Retina (tissue), 1 donor: ENCODE measurements around the gene FAAP20.
A peak's percentile ranks its signal among the peaks of the same experiment; 100 is the strongest.

Experiments used
- DNase-seq: peaks from one replicate; pipeline ENCODE4 v3.0.0-alpha.2; 2016

The FAAP20 gene

DNA sequence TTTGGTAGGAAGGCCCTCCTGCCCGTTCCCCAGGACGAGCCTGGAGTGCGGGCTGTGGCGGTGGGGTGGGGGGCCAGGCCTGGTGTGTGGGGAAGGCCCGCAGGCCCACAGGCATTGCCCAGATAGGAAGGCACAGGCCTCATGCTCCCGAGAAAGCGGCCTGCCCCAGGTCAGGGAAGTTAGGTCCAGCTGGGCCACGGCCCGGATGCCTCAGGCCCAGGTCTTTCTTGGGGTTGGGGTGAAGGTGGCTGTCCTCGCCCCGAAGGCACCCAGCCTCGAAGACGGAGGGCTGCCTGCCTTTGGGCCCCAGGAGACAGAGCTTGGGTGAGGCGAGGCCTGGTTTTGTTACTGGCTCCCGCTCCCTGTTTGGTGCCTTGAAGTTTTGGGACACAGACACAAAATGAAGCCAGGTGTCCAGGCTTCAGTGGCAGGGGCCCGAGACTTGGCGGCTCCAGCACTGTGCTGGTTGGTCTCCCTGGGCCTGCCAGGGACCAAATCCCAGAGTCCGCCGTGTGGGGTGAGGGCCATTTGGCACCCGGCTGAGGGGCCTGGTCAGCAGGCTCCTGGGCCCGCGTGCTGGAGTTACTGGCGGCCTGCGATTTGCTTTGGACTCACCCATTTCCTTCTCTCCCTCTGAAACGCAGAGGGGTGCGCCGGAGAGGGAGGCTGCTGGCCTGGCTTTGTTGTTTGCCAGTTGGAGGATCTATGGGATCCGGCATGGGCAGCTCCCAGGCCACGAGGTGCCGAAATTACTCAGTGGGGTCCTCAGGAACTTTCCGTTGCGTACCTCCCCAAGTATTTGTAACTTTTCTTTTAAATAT lies 35.5 kb upstream of the FAAP20 start:
- DNase-seq, result peak; percentile 72

DNA sequence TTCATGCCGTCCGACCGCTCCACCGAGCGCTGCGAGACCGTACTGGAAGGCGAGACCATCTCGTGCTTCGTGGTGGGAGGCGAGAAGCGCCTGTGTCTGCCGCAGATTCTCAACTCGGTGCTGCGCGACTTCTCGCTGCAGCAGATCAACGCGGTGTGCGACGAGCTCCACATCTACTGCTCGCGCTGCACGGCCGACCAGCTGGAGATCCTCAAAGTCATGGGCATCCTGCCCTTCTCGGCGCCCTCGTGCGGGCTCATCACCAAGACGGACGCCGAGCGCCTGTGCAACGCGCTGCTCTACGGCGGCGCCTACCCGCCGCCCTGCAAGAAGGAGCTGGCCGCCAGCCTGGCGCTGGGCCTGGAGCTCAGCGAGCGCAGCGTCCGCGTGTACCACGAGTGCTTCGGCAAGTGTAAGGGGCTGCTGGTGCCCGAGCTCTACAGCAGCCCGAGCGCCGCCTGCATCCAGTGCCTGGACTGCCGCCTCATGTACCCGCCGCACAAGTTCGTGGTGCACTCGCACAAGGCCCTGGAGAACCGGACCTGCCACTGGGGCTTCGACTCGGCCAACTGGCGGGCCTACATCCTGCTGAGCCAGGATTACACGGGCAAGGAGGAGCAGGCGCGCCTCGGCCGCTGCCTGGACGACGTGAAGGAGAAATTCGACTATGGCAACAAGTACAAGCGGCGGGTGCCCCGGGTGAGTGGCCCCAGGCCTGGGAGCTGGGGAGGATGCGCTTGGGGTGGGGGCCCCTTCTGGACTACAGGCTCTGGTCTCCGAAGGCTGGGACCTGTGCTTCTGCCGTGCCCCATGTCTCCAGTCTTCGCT lies 34.7 kb upstream of the FAAP20 start:
- peak; percentile 85 for DNase-seq

DNA sequence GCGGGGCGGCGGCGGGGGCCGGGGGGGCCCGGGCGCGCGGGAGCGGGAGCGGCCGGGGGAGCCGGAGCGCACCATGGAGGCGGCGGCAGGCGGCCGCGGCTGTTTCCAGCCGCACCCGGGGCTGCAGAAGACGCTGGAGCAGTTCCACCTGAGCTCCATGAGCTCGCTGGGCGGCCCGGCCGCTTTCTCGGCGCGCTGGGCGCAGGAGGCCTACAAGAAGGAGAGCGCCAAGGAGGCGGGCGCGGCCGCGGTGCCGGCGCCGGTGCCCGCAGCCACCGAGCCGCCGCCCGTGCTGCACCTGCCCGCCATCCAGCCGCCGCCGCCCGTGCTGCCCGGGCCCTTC lies 34.1 kb upstream of the FAAP20 start:
- no peak for DNase-seq

DNA sequence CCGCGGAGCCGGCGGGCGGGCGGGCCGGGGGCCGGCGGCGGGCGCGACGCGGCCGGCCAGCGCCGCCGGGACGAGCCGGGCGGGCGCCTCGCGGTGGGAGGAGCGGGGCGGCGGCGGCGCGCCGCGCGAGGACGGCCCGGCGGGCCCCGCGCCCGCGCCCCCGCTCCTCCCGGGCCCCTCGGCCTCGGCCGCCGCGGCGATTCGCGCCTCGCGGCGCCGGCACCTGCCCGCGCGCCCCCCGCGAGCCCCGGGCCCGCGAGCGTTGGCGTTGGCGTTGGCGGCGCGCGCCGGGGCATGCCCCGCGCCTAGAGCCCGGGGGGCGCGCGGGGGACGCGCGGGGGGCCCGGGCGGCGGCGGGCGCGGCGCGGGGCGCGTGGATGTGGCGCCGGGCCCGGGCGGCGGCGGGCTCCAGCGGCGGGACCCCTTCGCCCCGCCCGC lies 33.6 kb upstream of the FAAP20 start, which contains the start of gene SKI:
Gene SKI (plus strand): TSS at position 163 of the 438 bp plus-strand sequence. CDS start 448 bp downstream, outside the sequence.
- DNase-seq, result no peak

DNA sequence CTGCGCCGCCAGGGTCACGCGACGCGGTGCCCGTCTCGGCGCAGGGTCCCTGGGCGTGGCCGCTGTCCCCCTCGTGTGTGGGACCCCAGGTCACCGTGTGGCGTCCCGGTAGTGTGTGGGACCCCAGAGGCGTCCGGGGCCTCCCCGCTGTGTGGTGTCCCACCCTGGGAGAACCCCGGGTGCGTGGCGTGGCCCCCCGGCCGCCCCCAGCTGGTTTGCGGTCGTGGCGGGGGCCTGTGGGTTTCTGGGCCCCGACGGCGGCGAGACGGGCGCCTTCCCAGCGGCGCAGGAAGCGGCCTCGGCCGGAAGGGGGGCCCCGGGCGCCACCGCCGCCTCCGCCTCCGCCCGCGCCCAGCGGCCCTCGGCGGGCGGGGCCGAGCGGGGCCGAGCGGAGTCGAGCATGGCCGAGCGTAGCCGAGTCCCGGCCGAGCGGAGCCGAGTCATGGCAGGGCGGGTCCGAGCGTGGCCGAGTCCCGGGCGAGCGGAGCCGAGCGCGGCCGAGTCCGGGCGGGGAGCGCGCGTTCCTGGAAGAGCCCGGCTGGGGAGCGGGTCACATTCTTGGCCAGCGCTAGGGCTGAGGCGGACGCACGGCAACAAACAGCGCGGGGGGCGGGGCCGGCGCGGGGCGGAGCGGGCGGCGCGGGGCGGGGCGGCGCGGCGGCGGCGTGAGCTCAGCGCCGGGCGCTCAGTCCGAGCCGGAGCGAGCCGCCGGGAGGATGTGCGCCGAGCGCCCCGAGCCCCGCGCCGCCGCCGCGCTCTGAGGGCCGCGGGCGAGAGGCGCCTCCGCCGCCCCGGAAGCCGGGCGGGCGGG lies 33.0 kb upstream of the FAAP20 start:
- DNase-seq, result peak; percentile 97

DNA sequence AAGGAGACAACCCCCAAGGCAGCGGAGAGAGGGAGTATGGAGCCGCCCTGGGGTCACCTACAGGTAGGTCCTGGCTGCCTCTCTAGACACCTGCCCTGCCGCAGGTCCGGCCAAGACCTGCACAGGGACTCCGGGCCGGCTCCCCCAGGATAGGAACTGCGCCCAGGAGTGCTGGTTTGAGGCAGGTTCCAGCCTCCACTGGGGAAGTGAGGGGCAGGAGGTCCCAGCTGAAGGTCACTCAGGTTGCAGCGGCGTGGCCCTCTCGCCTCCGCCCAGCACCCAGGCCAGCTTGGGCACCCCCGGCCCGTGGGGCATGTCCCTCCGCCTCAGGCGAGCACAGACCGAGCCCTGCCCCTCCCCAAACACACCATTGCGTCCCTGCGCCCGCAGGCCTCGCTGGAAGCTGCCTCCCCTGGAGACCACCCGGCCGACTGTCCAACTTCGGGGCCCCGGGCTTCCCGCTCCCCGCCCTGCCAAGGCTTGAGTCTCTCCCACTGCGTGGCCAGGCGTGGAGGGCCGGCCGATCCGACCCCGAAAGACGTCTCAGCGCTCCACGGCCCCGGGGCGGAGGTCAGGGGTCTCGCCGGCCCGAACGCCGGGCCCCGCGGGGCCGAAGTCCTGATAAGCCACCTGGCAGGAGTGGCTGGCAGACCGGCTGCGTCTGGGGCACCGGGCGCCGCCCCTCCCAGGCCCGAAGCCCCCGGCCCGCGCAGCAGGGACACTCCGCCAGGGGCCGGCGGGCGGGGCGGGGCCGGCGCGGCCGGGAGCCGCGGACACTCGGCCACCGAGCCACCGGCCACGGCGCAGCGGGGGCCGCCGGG lies 32.2 kb upstream of the FAAP20 start:
- peak; percentile 51 for DNase-seq

DNA sequence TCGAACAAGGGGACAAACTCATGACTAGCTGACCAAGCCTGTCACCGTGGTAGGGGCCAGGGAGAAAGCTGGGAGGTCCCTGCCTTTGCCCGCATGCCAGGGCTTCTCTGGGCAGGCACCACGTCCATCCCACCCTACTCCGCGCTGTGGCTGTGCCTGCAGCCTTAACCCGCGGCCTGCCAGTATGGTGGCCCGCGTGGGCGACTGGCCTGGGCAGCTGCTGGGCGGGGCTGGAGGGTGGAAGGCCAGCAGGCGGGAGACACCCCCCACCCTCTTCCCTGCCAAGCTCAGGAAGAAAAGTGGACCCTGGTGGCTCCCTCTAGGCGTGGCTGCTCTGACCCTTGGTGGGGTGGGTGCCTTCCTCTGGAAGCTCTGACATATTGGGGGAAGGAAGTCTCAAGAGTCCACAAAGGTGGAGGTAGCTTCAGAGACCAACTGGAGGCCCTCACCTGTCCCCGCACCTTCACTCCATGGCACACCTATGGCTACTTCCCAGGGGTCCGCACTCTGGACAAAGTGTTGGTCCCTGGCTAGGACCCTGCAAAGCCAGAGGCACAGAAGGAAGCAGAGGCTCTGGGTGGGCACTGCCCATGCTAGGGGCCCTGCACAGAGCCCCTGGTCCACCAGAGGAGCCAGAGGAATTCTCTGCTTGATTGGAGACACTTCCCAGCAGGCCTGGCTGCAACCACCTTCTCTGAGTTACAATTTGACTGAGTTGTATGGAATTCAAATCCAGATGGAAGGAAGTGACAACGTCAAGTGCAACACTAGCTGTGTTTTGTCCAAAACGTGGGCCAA lies 30.3 kb upstream of the FAAP20 start:
- DNase-seq, result no peak

DNA sequence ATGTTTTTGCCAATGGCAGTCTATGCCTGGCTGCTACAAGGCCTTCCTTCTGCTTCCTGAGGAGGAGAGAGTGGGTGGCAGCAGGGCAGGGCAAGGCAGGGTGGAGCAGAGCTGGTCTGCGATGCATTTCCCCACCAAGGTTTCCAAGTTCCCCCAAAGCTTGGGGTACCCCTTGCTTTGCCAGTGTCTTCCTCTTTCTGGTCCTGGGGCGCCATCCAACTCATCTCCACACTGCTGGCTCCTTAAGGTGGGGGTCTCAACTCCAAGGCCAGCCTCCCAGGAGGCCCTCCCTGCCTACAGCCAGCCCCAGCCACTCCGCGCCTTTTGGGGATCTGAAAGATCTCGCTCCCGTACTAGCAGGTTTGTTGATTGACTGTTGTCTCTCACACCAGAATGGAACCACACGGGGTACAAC lies 29.6 kb upstream of the FAAP20 start:
- DNase-seq, result no peak

DNA sequence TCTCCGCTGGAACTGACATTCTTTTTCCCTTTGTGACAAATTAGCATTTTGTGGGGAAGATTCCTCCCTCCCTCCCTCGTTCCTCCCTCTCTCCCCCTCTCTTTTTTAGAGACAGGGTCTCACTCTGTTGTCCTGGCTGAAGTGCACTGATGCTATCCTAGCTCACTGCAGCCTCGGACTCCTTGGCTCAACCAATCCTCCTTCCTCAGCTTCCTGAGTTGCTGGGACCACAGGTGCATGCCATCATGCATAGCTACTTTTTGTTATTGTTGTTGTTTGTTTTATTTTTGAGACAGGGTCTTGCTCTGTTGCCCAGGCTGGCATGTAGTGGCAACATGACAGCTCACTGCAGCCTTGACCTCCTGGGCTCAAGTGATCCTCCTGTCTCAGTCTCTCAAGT lies 26.7 kb upstream of the FAAP20 start:
- DNase-seq, result no peak

DNA sequence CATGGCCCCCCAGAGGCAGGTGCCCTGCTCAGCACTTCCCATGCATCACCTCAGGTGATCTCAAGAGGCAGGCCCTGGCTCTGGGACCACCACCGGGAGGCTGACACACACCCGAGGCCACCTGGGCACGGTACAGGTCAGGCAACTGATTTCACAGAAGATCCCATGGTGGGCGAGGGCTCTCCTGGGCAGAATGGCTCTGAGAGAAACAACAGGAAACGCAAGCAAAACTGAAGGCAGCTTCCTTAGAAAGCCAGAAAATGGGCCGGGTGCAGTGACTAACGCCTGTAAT lies 22.1 kb upstream of the FAAP20 start:
- DNase-seq, result no peak

DNA sequence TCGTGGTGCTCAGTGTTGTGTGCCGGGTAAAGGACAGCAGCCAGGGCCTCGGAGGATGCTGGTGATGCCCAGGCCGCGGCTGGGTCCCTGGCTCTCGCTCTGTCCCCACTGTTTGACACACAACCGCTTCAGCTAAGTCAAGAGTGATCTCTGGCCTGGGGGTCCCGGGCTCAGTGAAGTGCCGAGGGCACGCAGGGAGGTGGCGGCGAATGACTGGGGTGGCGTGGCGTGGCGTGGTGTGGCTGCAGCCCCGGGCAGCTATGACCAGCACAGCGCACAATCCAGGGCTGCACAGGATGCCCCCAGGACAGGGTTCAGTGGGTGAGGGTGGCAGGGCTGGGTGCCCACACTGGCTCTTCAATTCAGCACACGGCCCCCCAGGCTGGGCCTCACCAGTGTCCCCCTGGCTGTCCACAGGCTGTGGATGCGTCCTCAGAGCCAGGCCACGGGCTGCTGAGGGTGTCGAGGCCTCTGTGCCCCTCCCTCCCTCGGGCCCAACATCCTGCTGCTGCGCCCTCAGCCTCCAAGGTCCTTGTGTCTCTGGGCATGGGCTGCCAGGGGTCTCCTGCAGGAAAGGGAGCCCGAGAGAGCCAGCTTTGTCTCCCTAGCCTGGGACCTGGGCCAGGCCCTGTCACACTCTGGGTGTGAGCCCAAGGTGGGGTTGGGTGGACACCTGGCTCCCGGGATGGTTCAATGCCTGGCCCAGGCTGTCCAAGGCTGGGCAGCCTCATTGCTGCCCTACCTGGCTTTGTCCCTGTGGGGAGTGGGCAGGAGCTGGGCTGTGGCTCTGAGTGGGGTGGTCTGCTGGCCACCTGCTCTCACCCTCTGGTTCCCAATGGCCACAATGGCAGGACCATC lies 21.6 kb upstream of the FAAP20 start:
- DNase-seq, result no peak

DNA sequence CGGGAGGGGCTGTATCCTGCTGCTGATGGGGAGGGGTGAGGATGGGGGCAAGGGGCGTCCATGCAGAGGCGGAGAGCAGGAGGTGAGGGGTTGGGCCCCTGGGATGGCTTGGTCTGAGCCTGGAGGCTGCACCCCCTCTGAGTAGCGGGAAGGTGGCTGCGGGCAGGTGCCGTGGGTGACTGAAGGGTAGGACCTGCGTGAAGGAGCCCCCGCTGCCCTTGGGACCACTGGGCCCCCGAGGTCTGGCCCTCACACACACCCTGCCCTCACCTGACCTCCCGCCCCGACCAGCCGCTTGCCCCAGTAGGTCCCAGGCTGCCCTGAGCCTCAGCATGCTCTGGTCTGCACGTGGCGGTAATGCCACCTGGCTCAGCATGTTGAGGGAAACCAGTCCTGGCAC lies 20.8 kb upstream of the FAAP20 start:
- no peak for DNase-seq

DNA sequence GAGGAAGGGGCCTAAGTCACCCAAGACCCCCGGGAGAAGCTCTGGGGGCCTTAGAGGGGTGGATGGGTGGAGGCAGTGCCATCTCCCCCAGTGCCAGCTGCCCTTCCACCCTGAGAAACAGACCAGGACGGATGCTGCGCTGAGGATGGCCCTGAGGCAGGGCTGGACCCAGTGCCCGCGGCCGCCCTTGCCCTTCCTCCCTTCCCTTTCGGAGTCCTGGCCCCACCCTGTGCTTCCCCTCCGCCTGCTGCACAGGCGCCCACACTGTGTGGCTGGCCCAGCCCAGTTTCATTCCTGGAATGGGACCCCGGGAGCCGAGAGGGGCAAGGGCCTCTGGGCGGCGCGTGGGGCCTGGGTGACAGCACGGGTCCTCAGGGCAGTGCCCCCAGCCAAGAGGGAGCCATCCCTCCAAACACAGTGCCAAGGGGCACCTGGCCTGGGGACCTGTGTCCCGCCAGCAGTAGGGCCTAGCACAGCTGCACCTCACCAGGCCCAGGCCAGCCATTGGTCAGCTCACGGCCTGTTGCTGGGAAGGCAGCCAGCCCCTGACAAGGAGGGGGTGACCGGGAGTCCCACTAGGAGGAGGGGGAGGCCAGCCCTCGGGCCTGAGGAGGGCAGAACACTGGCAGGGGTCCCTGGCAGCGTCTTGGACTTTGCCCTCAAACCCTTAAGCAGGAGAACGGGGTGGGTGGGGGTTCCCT lies 20.1 kb upstream of the FAAP20 start:
- no peak for DNase-seq

DNA sequence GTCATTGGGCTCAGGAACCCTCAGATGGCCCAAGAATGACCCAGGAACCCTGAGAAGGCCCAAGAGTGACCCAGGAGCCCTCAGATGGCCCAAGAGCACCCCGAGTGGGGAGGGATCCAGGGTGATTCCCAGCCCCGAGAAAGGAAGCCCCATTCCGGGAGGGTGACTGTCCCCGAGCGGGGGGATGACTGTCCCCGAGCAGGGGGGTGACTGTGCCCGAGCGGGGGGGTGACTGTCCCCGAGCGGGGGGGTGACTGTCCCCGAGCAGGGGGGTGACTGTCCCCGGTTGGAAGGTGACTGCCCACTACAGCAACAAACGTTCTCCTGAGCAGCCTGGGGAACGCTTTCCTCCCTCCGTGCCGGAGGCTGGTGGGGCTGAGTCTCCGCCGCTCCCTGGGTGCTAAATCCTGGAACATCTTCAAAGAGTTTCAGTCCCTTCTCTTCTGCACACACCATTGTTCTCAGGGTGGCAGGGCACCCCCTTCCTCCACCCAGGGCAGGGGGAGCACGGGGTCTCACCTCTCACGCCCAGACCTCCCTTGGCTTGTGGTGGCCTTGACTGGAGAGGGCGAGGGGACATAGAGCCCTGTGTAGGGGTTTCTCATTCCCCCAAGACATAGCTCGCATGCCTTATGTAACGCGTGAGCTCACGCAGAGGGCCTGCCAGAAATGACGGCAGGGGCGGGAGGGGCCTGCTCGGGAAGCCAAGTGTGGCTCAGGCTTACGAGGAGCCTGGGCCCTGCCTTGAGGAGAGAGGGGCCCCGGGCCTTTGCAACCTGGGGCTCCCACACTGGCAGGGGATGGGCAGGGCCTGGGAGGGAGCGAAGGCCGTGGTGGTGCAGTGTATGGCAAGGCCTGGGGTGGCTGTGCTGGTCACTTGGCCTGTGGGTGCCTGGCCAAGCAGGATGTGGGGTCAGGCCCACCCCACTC lies 19.3 kb upstream of the FAAP20 start:
- peak; percentile 21 for DNase-seq

DNA sequence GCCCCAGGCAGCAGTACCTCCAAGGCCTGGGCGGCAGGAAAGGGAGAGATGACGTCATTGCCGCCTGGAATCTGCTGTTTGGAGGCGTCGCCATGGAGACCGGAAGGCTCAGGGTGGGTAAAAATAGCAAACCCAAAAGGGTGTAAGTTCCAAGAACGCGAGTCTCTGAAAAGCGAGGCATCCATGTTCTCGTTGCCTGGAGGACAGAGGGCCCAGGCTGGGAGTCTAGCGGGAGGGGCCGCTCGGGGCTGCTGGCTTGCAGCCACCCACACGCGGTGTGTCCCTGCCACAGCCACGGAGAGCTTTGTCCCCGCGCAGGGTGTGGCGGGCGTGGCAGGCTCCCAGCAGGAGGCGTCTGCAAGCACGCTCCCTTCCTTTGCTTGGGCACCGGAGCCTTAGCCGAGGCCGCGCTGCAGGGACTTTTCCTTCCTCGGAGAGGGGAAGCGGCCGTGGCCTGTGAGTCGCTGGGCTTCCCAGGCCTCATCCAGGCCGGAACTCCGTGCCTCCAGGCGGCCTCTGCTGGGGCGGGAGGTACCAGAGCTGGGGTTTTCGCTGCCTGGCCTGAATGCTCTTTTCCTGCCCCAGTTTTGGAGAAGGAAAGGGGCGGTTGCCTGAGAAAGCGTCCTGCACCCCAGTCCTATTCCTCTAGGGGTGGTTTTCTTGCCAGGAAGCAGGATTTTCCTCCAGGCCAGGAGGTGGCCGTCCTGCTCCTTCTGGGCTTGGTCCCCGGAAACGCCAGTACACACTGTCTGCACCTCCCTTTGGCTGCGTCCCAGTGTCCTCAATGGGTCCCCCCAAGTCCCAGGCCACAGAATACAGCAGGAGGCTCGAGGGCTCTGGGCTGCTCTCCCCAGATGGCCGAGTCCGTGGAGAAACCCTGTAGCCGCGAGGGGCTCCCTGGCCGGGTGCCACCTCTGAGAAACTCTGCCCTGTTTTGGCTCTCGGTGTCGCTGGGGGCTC lies 18.2 kb upstream of the FAAP20 start:
- peak; percentile 90 for DNase-seq

DNA sequence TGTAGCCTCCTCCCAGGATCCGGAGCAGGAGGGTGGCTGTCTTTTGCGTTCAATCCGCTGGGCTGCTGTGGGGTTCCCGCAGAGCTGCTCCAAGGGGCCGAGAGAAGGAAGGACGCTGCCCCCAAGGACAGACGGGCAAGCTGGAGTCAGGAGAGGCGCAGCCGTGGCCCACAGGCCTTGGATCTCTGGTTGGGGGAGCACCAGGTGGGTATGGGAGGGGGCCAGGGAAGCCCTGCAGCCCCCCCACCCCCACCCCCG lies 17.6 kb upstream of the FAAP20 start:
- no peak for DNase-seq

DNA sequence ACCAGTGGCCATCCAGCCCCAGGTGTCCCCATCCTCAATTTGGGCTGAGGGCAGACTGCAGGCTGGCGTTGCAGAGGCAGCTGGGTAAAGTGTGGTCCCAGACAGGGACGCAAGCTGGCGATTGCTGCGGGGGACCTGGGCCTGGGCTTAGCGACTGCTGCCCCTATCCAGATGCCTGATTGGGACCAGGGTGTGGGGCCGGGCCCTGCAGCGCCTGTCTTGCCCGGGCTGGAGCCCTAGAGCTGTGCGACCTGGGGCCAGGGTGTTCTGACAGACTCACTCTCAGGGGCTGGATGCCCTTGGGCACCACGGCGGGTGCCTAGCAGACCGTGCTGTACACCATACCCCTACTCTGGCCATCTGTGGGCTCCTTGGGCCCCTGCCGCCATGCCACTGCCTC lies 16.2 kb upstream of the FAAP20 start:
- DNase-seq, result no peak

DNA sequence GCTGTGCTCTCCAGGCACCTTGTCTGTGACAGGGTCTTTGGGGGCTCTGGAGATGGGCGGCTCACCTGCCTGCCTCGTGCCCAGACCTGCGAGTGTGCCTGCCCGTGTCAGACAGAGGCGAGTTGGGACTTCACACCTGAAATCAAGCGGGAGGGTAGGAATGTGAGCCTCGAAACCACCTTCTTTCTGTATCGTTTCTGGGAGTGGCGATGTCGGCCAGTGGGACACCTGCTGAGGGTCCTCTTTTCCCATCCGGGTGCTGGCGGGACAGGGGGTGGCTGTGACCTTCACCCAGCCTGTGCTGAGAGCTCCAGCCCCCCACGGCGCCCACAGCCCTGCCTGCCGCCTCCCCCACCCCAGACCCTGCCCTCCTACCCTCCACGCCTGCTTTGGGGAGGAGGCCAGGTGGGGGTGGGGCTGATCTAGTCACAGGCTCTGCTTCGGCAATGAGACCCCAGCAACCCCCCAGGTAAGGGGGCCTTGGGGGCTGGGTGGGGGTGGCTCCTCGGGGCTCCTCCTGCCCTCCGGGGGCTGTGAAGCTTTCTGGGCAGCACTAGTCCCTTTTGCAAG lies 15.6 kb upstream of the FAAP20 start:
- no peak for DNase-seq
